ENCODE measurements around the gene CD300LG.

GRCh38 chr17:43900858-43901754 lies 54.1 kb downstream of the CD300LG start:
- TF ChIP-seq EZH2 (IDR thresholded peaks at IDR 0.05; ENCODE audit: insufficient read depth, low read length) (no peak), CTCF (IDR thresholded peaks at IDR 0.05; ENCODE audit: insufficient read depth, low read depth, low read length) (no peak)
